Epidermal melanocyte (primary cell): ENCODE measurements around the gene ARHGEF18.
"Not testable (repeated sequence)": the region's sequence is repeated elsewhere in the genome, so short reads cannot be mapped to it uniquely, and the experiment has no call there.

Source experiments
- DNase-seq: peaks from one replicate; pipeline ENCODE4 v3.0.0; 2011; ENCODE audit warnings: low spot score; ENCODE audit not compliant: insufficient read length

Gene ARHGEF18

GRCh38 chr19:7346997-7347396 lies 1.7 kb upstream of the ARHGEF18 start:
- not testable (repeated sequence) for DNase-seq

DNA sequence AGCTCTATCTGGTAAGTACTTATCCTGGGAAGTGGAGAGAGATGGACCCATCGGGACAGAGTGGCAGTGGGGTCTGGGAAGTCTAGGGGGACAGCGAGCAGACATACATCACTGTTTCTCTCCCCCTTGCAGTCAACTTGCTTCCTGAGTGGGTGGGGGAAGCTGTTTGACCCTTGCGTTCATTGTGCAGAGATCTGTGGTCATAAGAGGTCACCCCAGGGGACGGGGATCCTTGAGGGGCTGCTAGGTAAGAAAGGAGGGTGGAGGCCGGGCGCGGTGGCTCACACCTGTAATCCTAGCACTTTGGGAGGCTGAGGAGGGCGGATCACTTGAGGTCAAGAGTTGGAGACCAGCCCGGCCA lies 474 bp downstream of the ARHGEF18 start:
- DNase-seq = no peak

DNA sequence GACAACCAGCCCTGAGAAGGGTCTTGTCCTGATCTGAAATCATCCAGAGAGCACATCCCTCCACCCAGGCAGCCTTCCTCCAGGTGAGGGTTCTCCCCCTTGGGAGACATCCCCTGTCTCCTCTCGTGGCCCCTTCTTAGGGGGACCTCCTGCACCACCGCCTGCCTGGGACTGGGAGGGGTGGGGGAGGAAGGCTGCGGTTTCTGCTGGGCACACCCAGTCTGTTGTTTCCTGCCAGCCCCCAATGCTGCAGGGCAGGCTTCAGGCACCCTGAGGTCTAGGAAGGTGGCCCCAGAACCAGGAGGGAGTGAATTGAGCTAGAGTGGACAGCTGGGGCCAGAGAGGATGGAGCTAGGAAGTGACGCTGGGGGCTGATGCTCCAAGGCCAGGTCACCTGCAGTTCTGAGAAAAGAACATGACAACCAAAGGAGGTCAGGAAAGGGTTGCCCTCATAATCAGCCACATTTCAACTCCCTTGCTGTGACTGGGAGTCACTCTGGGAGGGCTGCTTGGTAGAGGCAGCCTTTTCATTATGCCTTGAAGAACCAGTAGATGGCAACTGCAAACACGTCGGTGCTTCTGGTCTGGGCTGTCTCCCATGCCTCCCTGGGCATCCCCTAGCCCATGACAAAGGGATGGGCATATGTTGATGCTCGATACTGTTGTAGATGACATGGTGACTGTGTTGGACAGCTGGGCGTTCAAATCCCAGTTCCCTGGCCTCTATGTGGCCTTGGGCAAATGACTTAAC lies 1.4 kb downstream of the ARHGEF18 start:
- DNase-seq = no peak

DNA sequence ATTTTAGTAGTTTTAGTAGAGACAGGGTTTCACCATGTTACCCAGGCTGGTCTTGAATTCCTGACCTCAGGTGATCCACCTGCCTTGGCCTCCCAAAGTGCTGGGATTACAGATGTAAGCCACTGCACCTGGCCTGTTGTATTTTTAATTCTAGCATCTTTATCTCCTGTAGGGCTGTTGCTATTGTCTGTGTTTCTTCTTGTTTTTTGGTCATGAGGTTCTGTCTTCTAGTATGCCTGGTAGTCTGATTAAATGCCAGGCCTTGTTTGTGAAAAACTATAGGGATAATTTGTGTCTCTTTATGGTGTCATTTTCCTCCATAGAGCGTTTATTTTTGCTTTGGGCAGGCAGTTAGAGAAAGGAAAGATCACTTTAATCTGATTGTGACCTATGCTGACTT lies 3.1 kb downstream of the ARHGEF18 start:
- no peak for DNase-seq

DNA sequence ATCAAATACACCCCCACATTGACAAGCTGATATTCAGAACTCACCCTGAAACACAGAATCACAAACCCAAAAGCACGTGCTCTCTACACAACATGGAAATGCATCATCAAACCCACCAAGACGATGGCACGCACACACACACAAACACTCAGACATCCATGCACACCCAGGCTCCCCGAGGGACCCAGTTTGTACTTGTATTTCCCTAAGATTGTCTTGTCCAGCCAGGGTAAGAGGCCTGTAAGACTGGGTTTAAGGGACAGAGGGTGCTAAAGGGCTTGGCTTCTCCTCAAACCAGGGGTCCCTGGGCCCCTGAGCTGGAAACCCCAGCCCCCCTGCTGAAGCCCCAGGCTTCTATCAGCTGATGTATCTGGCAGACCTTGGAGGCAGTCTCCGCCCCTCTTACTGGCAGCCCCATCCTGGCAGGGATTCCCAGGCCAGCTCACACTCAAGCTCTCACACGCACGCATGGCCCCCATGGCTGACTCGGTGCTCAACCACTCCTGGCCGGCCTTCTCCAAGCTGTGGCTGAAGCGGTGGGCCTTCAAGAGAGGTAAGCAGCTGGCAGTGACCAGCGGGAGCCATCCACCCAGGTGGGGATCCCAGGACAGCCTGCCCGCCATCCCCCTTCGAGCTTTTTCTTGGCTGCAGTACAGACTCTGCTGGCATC lies 6.5 kb downstream of the ARHGEF18 start:
- no peak for DNase-seq

GRCh38 chr19:7355871-7356270 lies 7.1 kb downstream of the ARHGEF18 start:
- no peak for DNase-seq

DNA sequence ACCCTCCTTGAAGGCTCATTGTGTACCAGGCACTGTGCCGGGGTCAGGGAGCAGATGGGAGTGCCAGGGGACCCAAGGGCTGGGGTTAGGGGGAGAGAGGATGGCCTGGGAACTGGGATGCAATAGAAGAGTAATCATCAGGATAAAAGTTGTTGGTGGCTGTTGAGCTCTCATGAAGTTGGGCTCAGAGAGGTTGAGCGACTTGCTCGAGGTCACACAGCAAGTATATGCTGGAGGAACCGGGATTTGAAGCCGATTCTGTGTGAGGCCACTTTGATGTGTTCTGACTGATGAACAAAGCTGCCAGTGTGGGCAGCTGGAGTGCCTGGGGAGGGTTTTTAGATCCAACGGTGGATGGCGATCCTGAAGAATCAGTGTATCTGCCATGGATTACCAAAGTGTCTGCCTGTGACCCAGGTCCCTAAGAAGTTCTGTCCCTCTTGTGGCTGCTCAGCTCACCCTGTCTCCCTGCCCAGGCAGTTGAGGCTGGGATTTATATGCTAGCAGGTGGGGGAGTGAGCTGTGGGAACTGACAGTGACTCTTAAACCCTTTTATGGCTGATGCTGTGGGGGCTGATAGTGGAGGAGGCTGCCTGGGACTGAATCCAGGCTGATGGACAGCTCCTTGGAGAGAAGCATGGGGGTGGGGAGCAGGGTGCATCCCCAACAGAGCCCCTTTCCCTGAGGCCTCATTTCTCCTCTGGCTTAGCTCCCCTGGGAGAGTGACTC lies 8.3 kb downstream of the ARHGEF18 start:
- no peak for DNase-seq

- no peak for DNase-seq
These were observed 9.4 kb downstream of the ARHGEF18 start for GRCh38 chr19:7358102-7358597.

GRCh38 chr19:7360393-7360984 lies 11.8 kb downstream of the ARHGEF18 start:
- DNase-seq = no peak

DNA sequence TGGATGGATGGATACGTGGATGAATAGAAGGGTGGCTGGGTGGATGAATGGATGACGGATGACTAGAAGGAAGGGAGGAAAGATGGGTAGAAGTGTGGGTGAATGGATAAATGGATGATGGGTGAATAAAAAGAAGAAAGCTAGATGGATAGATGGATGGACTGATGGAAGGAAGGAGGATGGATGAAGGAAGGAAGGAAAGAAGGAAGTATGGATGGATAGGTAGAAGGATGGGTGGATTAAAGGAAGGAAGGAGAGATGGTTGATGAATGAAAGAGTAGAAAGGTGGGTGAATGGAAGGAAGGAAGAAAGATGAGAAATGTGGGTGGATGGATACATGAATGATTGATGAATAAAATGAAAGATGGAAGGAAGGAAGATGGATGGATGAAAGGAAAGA lies 14.5 kb downstream of the ARHGEF18 start:
- no peak for DNase-seq

- DNase-seq = no peak
These were observed 18.1 kb downstream of the ARHGEF18 start for GRCh38 chr19:7366701-7367420.

DNA sequence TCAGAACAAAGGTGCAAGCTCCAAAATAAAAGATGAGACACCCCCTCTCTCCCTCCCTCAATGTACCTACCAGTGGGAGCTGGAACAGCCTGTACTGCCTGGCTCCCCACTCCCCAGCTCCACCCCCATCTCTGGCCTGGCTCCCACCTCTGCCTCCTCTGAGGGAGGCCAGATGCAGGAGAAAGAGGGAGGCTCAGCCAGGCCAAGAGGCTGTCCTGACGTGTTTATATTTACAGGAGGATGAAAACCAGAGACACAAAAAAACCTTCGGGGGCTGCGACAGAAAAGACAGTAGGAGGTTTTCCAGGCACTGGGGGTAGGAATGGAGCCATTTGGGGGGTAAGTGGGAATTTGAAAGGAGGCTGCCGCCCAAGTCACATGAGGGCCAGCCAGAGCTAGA lies 19.7 kb downstream of the ARHGEF18 start:
- DNase-seq = no peak

GRCh38 chr19:7368866-7369265 lies 20.1 kb downstream of the ARHGEF18 start:
- not testable (repeated sequence) for DNase-seq

DNA sequence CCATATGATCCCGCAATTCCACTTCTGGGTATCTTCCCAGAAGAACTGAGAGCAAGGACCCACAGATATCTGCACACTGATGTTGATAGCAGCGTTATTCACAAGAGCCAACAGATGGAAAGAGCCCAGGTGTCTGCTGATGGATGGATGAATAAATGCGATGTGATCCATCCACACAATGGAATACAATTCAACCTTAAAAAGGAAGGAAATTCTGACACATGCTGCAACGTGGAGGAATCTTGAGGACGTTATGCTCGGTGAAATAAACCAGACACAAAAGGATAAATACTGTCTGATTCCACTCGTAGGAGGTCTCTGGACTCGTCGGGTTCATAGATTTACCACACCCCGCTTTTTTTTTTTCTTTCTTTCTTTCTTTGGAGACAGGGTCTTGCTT lies 21.8 kb downstream of the ARHGEF18 start:
- DNase-seq = no peak

DNA sequence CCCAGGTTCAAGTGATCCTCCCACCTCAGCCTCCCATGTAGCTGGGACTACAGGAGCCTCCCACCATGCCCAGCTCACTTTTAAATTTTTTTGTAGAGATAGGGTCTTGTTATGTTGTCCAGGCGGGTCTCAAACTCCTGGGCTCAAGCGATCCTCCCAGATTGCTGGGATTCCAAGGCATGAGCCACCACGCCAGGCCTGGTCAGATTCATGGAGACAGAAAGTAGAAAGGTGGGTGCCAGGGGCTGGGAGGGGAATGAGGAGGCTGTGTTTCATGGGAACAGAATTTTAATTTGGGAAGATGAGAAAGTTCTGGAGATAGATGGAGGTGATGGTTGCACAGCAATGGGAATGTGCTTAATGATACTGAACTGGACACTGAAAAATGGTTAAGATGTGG lies 22.3 kb downstream of the ARHGEF18 start:
- no peak for DNase-seq

DNA sequence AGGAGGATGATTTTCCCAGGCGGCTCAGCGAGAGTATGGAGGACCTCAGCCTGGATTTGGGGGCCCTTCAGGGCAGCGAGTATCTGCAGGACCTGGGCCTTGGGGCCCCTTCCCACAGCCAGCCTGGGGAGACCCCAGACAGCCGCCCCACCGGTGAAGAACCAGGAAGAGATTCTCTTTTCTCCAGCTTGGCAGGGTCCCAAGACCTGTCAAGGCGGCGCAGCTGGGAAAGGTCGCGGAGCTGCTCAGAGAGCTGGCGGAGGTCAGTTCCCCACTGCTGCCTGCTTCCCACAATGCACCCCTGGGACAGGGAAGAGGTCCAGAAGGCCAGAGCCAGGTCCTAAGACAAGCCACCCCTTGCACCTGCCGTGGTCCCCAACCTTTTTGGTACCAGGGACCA lies 24.1 kb downstream of the ARHGEF18 start:
- DNase-seq = no peak

GRCh38 chr19:7373862-7374261 lies 25.1 kb downstream of the ARHGEF18 start:
- no peak for DNase-seq

DNA sequence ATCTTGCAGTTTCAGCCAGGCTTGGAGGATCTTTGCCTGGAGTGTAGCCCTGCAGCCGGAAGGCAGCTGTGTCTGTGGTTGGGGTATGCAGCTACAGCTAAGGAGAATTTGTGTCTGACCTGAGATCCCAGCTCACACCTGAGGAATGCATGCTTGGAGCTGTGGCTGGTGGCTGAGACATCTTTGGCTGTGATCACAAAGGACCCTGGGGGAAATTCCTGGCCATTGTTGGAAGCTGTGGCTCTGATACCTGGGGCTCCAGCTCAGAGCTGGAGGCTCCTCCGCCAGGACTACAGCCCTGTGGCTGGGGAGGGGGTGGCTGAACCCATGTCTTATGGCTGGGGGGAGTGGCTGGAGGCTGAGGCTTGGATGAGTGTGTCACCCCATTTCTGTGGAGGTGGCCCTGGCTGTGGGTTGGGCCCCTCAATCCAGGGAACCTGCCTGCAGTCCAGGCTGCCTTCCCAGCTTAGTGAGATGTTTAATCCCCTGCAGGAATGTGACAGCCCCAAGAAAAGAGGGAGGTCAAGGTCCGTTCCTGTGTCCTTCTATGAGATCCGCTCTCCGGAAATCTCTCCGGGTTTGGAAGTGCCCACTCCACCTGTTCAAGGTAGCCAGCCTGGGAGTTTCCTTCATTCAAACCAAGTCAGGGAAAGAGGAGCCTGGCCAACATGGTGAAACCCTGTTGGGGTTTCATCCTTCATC lies 27.6 kb downstream of the ARHGEF18 start:
- DNase-seq = no peak

DNA sequence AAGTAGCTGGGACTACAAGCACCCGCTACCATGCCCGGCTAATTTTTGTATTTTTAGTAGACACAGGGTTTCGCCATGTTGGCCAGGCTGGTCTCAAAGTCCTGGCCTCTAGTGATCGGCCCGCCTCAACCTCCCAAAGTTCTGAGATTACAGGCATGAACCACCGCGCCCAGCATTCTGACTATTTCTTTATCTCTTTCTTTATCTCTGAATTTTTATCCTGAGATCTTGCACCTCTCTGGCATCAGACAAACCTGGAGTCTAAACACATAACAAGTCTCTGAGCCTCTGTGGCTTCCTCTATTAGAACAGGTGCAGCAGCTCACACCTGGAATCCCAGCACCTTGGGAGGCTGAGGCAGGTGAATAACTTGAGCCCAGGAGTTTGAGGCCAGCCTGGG lies 28.5 kb downstream of the ARHGEF18 start:
- DNase-seq = no peak

GRCh38 chr19:7381073-7381390 lies 32.3 kb downstream of the ARHGEF18 start:
- DNase-seq = no peak

DNA sequence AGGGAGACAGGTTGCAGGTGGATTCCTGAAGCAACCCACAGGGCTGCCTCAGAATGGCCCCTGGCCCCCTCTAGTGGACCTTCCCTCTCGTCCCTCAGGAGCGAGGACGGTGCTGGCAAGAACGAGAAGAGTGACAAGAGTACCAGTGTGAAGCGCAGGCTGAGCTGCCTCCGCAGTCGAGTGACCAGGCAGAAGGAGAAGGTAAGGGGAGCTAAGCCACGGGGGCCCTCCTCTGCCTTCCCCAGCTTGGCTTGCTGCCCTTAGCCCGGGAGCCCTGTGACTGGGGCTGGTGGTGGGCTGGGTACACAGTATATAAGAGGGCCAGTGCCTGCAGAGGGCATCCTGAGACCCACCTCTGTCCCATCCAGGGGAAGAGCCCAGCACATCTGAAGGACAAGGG lies 34.0 kb downstream of the ARHGEF18 start:
- DNase-seq = no peak
